ENCODE measurements around the gene SEMA4C.

The SEMA4C gene

GRCh38 chr2:96819876-96820511 lies 49.9 kb downstream of the SEMA4C start:
- Histone ChIP-seq H3K27me3 (ENCODE audit: insufficient read depth, poor library complexity, severe bottlenecking) (no peaks in the 10 kb centered on the region), H3K4me3 (replicated peaks; ENCODE audit: insufficient read depth, low read length) (no peak overlapping the region), H3K27ac (replicated peaks) (no peak overlapping the region)
- no peak for DNase-seq (ENCODE audit: low read depth in 1 of 2, low spot score in 1 of 2)
- TF ChIP-seq GABPA (IDR thresholded peaks at IDR 0.05; ENCODE audit: low read depth) = no peak
- no peak for TF ChIP-seq SPI1 (IDR thresholded peaks at IDR 0.05; ENCODE audit: borderline replicate concordance, low read depth)
- TF ChIP-seq POLR2AphosphoS5 (IDR thresholded peaks at IDR 0.05; ENCODE audit: low read depth) = no peak
- no peak for TF ChIP-seq CTCF (IDR thresholded peaks at IDR 0.05; ENCODE audit: insufficient read depth, low read length)
- TF ChIP-seq REST (IDR thresholded peaks at IDR 0.05; ENCODE audit: insufficient replicate concordance, low read depth) = no peak

GRCh38 chr2:96819128-96819875 lies 50.6 kb downstream of the SEMA4C start:
- no peak for TF ChIP-seq CTCF (IDR thresholded peaks at IDR 0.05; ENCODE audit: insufficient read depth, low read length)
- no peak for TF ChIP-seq GABPA (IDR thresholded peaks at IDR 0.05; ENCODE audit: low read depth)
- TF ChIP-seq REST (IDR thresholded peaks at IDR 0.05; ENCODE audit: insufficient replicate concordance, low read depth) = no peak
- TF ChIP-seq SPI1 (IDR thresholded peaks at IDR 0.05; ENCODE audit: borderline replicate concordance, low read depth) = peak; percentile 22; the same call in 1 of the 2 replicates
- TF ChIP-seq POLR2AphosphoS5 (IDR thresholded peaks at IDR 0.05; ENCODE audit: low read depth) = no peak
- no peak for DNase-seq (ENCODE audit: low read depth in 1 of 2, low spot score in 1 of 2)
- Histone ChIP-seq H3K27ac (replicated peaks) (no peak overlapping the region), H3K4me3 (replicated peaks; ENCODE audit: insufficient read depth, low read length) (no peak overlapping the region), H3K27me3 (ENCODE audit: insufficient read depth, poor library complexity, severe bottlenecking) (no peaks in the 10 kb centered on the region)

- no peak overlapping the region for H3K27ac ChIP-seq (replicated peaks)
- DNase-seq (ENCODE audit: low read depth in 1 of 2, low spot score in 1 of 2) = no peak
- no peaks in the 10 kb centered on the region for H3K27me3 ChIP-seq (ENCODE audit: insufficient read depth, poor library complexity, severe bottlenecking)
- TF ChIP-seq GABPA (IDR thresholded peaks at IDR 0.05; ENCODE audit: low read depth) = no peak
- no peak for TF ChIP-seq POLR2AphosphoS5 (IDR thresholded peaks at IDR 0.05; ENCODE audit: low read depth)
- no peak for TF ChIP-seq REST (IDR thresholded peaks at IDR 0.05; ENCODE audit: insufficient replicate concordance, low read depth)
- no peak for TF ChIP-seq SPI1 (IDR thresholded peaks at IDR 0.05; ENCODE audit: borderline replicate concordance, low read depth)
- TF ChIP-seq CTCF (IDR thresholded peaks at IDR 0.05; ENCODE audit: insufficient read depth, low read length) = no peak
- H3K4me3 ChIP-seq (replicated peaks; ENCODE audit: insufficient read depth, low read length) = peak overlapping the region; percentile 82
These were observed 52.0 kb downstream of the SEMA4C start for GRCh38 chr2:96817882-96818281.
